ENCODE data around the gene RBM23.

GRCh38 chr14:22919601-22919921 lies 612 bp upstream of the RBM23 start:
- TF ChIP-seq POLR2A (IDR thresholded peaks at IDR 0.05; ENCODE audit: low read depth, low read length), result no peak
- TF ChIP-seq CTCF (IDR thresholded peaks at IDR 0.05; ENCODE audit: extremely low read depth in 1 of 2, insufficient read depth in 1 of 2, low read depth in 1 of 2, low read length in 2 of 2), result no peak
- no peak for TF ChIP-seq EZH2 (IDR thresholded peaks at IDR 0.05; ENCODE audit: borderline replicate concordance, low read depth, low read length, severe bottlenecking)
- no peak for TF ChIP-seq GATA2 (IDR thresholded peaks at IDR 0.05; ENCODE audit: insufficient read depth, insufficient read length, low read depth, low read length)
- TF ChIP-seq POLR2AphosphoS5 (IDR thresholded peaks at IDR 0.05; ENCODE audit: insufficient read depth, low read depth, low read length), result no peak
- no peak for TF ChIP-seq JUN (IDR thresholded peaks at IDR 0.05; ENCODE audit: borderline replicate concordance, insufficient read depth, insufficient read length, low read depth)
- TF ChIP-seq MYC (IDR thresholded peaks at IDR 0.05; ENCODE audit: low read depth, low read length), result no peak
- no peak for TF ChIP-seq MAX (IDR thresholded peaks at IDR 0.05; ENCODE audit: insufficient read depth, insufficient read length)
- TF ChIP-seq FOS (IDR thresholded peaks at IDR 0.05; ENCODE audit: borderline replicate concordance, insufficient read depth, low read length), result no peak

Data from endothelial cell of umbilical vein (primary cell).